ENCODE data around the gene NDP. TPM values are rescaled to one million over a fixed set of nuclear protein-coding genes. Genes with fewer than 3 reads are reported as not detected.

Gene NDP
- 2.4 and 3.0 TPM in 2 replicates for total RNA-seq (2012; rRNA removed)

- no peaks in the 10 kb centered on the region for H3K27me3 ChIP-seq (ENCODE audit: control insufficient read depth, insufficient read depth, low read length)
- H3K4me1 ChIP-seq (ENCODE audit: control insufficient read depth, insufficient read depth, low read length) = peaks cover 27% of the 10 kb centered on the region
- H3K9ac ChIP-seq (ENCODE audit: low read depth, low read length) = peak within 1 kb of the TSS; percentile 46
- H3K4me2 ChIP-seq (ENCODE audit: low read length) = peak within 1 kb of the TSS; percentile 65
- peak within 1 kb of the TSS; percentile 38 for H3K4me3 ChIP-seq (ENCODE audit: low read length)
- H3K36me3 ChIP-seq (ENCODE audit: insufficient read depth, low read length) = no peaks in the 10 kb centered on the region
- no peaks in the 10 kb centered on the region for H3K9me3 ChIP-seq (replicated peaks; ENCODE audit: low read length)
These were observed at the start of gene NDP for GRCh38 chrX:43973249-43974099. Gene NDP, minus strand, starts transcription at chrX:43973390. Its CDS starts 14,745 bp downstream, at chrX:43958645.

DNA sequence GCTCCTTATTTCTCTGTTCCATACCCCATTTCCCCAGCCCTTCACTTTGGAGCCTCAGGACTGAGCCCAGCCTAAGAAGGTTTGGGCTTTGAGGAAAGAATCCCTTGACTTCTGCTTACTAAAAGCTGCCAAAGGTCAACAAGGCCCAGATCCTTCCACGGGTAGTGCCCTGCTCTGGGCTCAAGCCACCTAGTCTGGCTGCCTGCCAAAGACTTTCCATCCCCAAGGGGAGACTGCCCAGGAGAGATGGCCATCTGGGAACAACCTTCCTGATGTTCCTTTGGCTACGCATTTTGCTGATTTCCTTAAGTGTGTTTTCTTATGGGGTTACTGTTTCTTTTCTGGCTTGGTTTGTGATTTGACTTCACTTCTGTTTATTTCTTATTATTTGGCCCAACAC is 49.8 kb upstream of the NDP start:
- Histone ChIP-seq H3K4me3 (ENCODE audit: low read length) (no peak overlapping the region), H3K27me3 (ENCODE audit: control insufficient read depth, insufficient read depth, low read length) (no peaks in the 10 kb centered on the region), H3K9ac (ENCODE audit: low read depth, low read length) (no peak overlapping the region), H3K36me3 (ENCODE audit: insufficient read depth, low read length) (no peaks in the 10 kb centered on the region), H3K4me1 (ENCODE audit: control insufficient read depth, insufficient read depth, low read length) (peaks cover 4% of the 10 kb centered on the region), H3K9me3 (replicated peaks; ENCODE audit: low read length) (no peaks in the 10 kb centered on the region), H3K4me2 (ENCODE audit: low read length) (no peak overlapping the region)

GRCh38 chrX:44020693-44021092 is 47.5 kb upstream of the NDP start:
- H3K4me2 ChIP-seq (ENCODE audit: low read length) = no peak overlapping the region
- H3K9ac ChIP-seq (ENCODE audit: low read depth, low read length) = no peak overlapping the region
- H3K36me3 ChIP-seq (ENCODE audit: insufficient read depth, low read length) = no peaks in the 10 kb centered on the region
- H3K4me3 ChIP-seq (ENCODE audit: low read length) = no peak overlapping the region
- H3K4me1 ChIP-seq (ENCODE audit: control insufficient read depth, insufficient read depth, low read length) = peaks cover 4% of the 10 kb centered on the region
- H3K9me3 ChIP-seq (replicated peaks; ENCODE audit: low read length) = no peaks in the 10 kb centered on the region
- no peaks in the 10 kb centered on the region for H3K27me3 ChIP-seq (ENCODE audit: control insufficient read depth, insufficient read depth, low read length)

DNA sequence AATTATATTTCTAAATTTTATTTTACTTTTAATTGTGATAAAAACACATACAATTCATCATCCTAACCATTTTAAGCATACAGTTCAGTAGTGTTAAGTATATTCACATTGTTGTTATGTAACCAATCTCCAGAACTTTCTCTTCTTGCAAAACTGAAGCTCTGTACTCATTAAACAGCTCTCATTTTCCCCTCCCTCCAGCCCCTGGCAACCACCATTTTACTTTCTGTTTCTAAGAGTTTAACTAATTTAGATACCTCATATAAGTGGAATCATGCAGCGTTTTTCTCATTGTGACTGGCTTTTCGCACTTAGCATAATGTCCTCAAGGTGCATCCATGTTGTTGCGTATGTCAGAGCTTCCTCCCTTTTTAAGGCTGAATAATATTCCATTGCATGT is 46.7 kb upstream of the NDP start:
- Histone ChIP-seq H3K36me3 (ENCODE audit: insufficient read depth, low read length) (no peaks in the 10 kb centered on the region), H3K27me3 (ENCODE audit: control insufficient read depth, insufficient read depth, low read length) (no peaks in the 10 kb centered on the region), H3K4me1 (ENCODE audit: control insufficient read depth, insufficient read depth, low read length) (no peaks in the 10 kb centered on the region), H3K4me3 (ENCODE audit: low read length) (no peak overlapping the region), H3K4me2 (ENCODE audit: low read length) (no peak overlapping the region), H3K9me3 (replicated peaks; ENCODE audit: low read length) (no peaks in the 10 kb centered on the region), H3K9ac (ENCODE audit: low read depth, low read length) (no peak overlapping the region)

DNA sequence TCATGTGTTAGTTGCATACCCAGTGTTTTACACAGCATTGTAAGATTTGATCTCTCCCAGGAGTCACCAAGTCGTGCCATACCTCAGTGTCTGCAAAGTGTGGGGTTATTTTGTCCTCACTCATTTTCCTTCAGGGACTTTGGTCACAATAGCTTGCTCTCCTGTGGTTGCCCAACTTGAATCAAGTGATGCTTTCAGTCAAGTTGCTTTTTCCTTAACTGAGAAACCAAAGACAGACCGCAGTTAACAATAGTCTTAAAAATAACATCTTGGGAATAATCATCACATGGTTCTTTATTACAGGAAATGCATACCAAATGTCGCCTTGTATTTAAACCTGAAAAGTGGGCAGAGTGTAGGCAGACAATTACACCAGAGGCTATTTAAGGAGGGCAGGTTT is 44.5 kb upstream of the NDP start:
- Histone ChIP-seq H3K36me3 (ENCODE audit: insufficient read depth, low read length) (no peaks in the 10 kb centered on the region), H3K27me3 (ENCODE audit: control insufficient read depth, insufficient read depth, low read length) (no peaks in the 10 kb centered on the region), H3K9ac (ENCODE audit: low read depth, low read length) (no peak overlapping the region), H3K4me1 (ENCODE audit: control insufficient read depth, insufficient read depth, low read length) (peaks cover 6% of the 10 kb centered on the region), H3K9me3 (replicated peaks; ENCODE audit: low read length) (no peaks in the 10 kb centered on the region), H3K4me3 (ENCODE audit: low read length) (no peak overlapping the region), H3K4me2 (ENCODE audit: low read length) (no peak overlapping the region)

DNA sequence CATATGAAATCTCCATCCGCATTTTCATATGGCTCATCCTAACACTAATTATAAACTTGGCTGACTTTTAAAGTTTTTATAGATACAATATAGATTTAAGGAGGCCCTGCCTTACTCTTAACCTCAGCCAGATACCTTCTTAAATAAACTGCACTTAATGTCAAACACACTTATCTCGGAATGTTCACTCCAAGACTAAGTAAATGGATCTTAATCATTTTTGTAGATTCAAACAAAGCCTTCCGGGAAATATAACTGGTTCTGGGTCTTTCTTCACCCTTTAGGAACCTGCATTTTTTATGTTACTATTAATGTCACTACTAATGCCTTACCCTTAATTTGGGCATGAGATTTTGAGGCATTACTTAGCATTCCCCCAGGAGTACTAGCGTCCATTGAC is 43.7 kb upstream of the NDP start:
- H3K4me2 ChIP-seq (ENCODE audit: low read length) = no peak overlapping the region
- peaks cover 13% of the 10 kb centered on the region for H3K4me1 ChIP-seq (ENCODE audit: control insufficient read depth, insufficient read depth, low read length)
- no peaks in the 10 kb centered on the region for H3K9me3 ChIP-seq (replicated peaks; ENCODE audit: low read length)
- no peak overlapping the region for H3K4me3 ChIP-seq (ENCODE audit: low read length)
- no peaks in the 10 kb centered on the region for H3K27me3 ChIP-seq (ENCODE audit: control insufficient read depth, insufficient read depth, low read length)
- no peaks in the 10 kb centered on the region for H3K36me3 ChIP-seq (ENCODE audit: insufficient read depth, low read length)
- H3K9ac ChIP-seq (ENCODE audit: low read depth, low read length) = no peak overlapping the region

- H3K27me3 ChIP-seq (ENCODE audit: control insufficient read depth, insufficient read depth, low read length) = no peaks in the 10 kb centered on the region
- H3K9me3 ChIP-seq (replicated peaks; ENCODE audit: low read length) = no peaks in the 10 kb centered on the region
- no peaks in the 10 kb centered on the region for H3K36me3 ChIP-seq (ENCODE audit: insufficient read depth, low read length)
- H3K4me2 ChIP-seq (ENCODE audit: low read length) = peak overlapping the region; percentile 26
- no peak overlapping the region for H3K4me3 ChIP-seq (ENCODE audit: low read length)
- peak overlapping the region; percentile 8 for H3K9ac ChIP-seq (ENCODE audit: low read depth, low read length)
- H3K4me1 ChIP-seq (ENCODE audit: control insufficient read depth, insufficient read depth, low read length) = peaks cover 16% of the 10 kb centered on the region
These were observed 39.4 kb upstream of the NDP start for GRCh38 chrX:44012484-44013096.

DNA sequence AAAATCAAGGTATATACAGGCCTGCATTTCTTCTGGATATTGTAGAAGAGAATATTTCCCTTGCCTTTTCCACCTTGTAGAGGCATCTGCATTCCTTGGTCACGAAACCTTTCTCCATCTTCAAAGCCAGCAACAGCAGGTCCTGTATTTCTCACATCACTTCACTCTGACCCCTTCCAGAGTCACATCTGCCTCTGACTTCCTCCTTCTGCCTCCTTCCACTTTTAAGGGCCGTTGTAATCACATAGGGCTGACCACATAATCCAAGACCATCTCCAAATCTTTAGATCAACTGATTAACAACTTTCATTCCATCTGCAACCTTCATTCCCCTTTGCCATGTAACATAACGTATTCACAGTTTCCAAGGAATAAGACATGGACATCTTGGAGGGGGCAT is 38.3 kb upstream of the NDP start:
- H3K4me1 ChIP-seq (ENCODE audit: control insufficient read depth, insufficient read depth, low read length) = peaks cover 16% of the 10 kb centered on the region
- H3K36me3 ChIP-seq (ENCODE audit: insufficient read depth, low read length) = no peaks in the 10 kb centered on the region
- H3K9me3 ChIP-seq (replicated peaks; ENCODE audit: low read length) = no peaks in the 10 kb centered on the region
- H3K4me3 ChIP-seq (ENCODE audit: low read length) = no peak overlapping the region
- H3K4me2 ChIP-seq (ENCODE audit: low read length) = no peak overlapping the region
- H3K27me3 ChIP-seq (ENCODE audit: control insufficient read depth, insufficient read depth, low read length) = no peaks in the 10 kb centered on the region
- no peak overlapping the region for H3K9ac ChIP-seq (ENCODE audit: low read depth, low read length)

DNA sequence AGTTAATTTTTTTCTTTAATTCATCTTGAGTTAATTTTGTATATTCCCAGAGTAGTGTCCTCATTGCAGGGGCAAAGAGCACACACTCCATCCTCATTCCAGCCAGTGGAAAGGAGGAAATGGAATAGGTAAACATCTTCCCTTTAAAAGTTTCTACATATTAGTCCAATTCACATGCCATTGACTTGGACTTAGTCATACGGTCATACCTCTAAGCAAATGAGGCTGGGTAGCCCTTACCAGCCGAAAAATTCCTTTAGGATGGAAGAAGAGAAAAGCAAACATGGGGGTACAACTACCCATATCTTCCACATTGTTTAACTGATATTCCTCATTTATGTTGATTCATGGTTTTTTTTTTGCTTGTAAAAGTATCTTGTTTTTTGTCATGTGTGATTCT is 37.4 kb upstream of the NDP start:
- H3K9me3 ChIP-seq (replicated peaks; ENCODE audit: low read length) = no peaks in the 10 kb centered on the region
- no peak overlapping the region for H3K4me2 ChIP-seq (ENCODE audit: low read length)
- H3K36me3 ChIP-seq (ENCODE audit: insufficient read depth, low read length) = no peaks in the 10 kb centered on the region
- H3K9ac ChIP-seq (ENCODE audit: low read depth, low read length) = no peak overlapping the region
- peaks cover 20% of the 10 kb centered on the region for H3K4me1 ChIP-seq (ENCODE audit: control insufficient read depth, insufficient read depth, low read length)
- H3K4me3 ChIP-seq (ENCODE audit: low read length) = no peak overlapping the region
- H3K27me3 ChIP-seq (ENCODE audit: control insufficient read depth, insufficient read depth, low read length) = no peaks in the 10 kb centered on the region

DNA sequence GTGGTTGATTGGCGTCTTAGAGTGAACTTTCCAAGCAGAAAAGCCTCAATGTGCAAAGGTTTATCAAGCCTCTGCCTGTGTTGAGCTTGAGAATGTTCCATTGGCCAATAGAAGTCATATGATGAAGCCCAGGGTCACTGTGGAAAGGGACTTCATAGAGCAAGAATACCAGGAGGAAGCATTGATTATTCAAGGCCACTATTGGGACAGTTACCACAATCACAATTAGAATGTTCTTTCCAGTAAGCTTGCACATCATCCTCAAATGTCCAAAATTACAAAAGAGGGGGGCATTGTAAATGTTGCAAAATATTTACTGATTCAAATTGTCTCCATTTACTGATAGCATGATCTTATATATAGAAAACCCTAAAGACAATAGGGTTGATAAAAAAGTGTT is 32.9 kb upstream of the NDP start:
- Histone ChIP-seq H3K4me1 (ENCODE audit: control insufficient read depth, insufficient read depth, low read length) (peaks cover 4% of the 10 kb centered on the region), H3K9me3 (replicated peaks; ENCODE audit: low read length) (no peaks in the 10 kb centered on the region), H3K4me3 (ENCODE audit: low read length) (no peak overlapping the region), H3K27me3 (ENCODE audit: control insufficient read depth, insufficient read depth, low read length) (no peaks in the 10 kb centered on the region), H3K9ac (ENCODE audit: low read depth, low read length) (no peak overlapping the region), H3K36me3 (ENCODE audit: insufficient read depth, low read length) (no peaks in the 10 kb centered on the region), H3K4me2 (ENCODE audit: low read length) (no peak overlapping the region)

GRCh38 chrX:44003975-44004374 is 30.8 kb upstream of the NDP start:
- Histone ChIP-seq H3K9me3 (replicated peaks; ENCODE audit: low read length) (no peaks in the 10 kb centered on the region), H3K4me3 (ENCODE audit: low read length) (no peak overlapping the region), H3K4me2 (ENCODE audit: low read length) (no peak overlapping the region), H3K9ac (ENCODE audit: low read depth, low read length) (no peak overlapping the region), H3K36me3 (ENCODE audit: insufficient read depth, low read length) (no peaks in the 10 kb centered on the region), H3K4me1 (ENCODE audit: control insufficient read depth, insufficient read depth, low read length) (peaks cover 4% of the 10 kb centered on the region), H3K27me3 (ENCODE audit: control insufficient read depth, insufficient read depth, low read length) (no peaks in the 10 kb centered on the region)

- Histone ChIP-seq H3K4me3 (ENCODE audit: low read length) (no peak overlapping the region), H3K9me3 (replicated peaks; ENCODE audit: low read length) (no peaks in the 10 kb centered on the region), H3K4me1 (ENCODE audit: control insufficient read depth, insufficient read depth, low read length) (peaks cover 4% of the 10 kb centered on the region), H3K4me2 (ENCODE audit: low read length) (no peak overlapping the region), H3K27me3 (ENCODE audit: control insufficient read depth, insufficient read depth, low read length) (no peaks in the 10 kb centered on the region), H3K36me3 (ENCODE audit: insufficient read depth, low read length) (no peaks in the 10 kb centered on the region), H3K9ac (ENCODE audit: low read depth, low read length) (no peak overlapping the region)
These were observed 29.4 kb upstream of the NDP start for GRCh38 chrX:44002567-44002966.
